ENCODE results near the gene PTBP1. TPM values are rescaled to one million over a fixed set of nuclear protein-coding genes. Genes with fewer than 3 reads are reported as not detected.

PTBP1 gene
- total and polyA plus RNA-seq, 2 of the 13 experiments (the other 11 are each of a cell fraction or from before 2014, with no cell fraction given), result 195 to 288 TPM

DNA sequence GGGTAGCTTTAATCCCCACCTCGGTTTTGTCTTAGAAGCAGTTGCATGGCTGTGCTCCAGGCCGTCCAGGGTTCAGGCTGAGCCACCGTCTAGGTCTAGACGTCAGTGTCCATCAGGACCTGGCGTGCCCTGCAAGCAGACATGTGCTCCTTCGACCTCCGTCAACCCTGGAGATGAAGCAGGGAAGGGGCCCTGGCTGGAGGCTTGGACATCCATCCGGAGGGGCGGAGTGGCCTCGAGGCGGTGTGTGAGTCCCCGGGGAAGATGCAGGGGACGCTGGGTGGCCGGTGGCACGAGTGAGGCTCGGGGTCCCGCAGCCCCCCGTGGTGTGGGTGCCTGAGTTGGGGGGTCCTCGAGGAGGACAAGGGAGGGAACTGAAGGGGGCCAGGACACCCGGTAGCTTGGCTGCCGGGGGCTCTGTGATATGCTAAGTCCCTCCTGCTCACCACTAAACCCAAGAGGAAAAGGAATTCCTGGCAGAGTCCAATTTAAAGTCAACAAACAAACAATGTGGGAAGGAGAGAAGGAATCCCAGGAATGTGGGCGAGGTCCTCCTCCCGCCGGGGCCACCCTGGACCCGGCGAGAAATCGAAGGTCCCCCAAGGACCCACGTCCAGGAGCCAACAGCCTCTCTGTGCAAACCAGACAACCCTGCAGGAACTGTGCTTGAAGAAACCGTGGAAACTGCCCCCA is 14.9 kb upstream of the PTBP1 start (continued):
- TF ChIP-seq, protein P1, sequence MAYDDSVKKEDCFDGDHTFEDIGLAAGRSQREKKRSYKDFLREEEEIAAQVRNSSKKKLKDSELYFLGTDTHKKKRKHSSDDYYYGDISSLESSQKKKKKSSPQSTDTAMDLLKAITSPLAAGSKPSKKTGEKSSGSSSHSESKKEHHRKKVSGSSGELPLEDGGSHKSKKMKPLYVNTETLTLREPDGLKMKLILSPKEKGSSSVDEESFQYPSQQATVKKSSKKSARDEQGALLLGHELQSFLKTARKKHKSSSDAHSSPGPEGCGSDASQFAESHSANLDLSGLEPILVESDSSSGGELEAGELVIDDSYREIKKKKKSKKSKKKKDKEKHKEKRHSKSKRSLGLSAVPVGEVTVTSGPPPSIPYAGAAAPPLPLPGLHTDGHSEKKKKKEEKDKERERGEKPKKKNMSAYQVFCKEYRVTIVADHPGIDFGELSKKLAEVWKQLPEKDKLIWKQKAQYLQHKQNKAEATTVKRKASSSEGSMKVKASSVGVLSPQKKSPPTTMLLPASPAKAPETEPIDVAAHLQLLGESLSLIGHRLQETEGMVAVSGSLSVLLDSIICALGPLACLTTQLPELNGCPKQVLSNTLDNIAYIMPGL (CRISPR knock-in tag; IDR thresholded peaks at IDR 0.05; ENCODE audit: borderline replicate concordance in 1 of 2, low read depth in 1 of 2), result peak in 1 of 2 experiments; percentile 28; a peak in 2 of 4 replicates
- TF ChIP-seq, protein P2, sequence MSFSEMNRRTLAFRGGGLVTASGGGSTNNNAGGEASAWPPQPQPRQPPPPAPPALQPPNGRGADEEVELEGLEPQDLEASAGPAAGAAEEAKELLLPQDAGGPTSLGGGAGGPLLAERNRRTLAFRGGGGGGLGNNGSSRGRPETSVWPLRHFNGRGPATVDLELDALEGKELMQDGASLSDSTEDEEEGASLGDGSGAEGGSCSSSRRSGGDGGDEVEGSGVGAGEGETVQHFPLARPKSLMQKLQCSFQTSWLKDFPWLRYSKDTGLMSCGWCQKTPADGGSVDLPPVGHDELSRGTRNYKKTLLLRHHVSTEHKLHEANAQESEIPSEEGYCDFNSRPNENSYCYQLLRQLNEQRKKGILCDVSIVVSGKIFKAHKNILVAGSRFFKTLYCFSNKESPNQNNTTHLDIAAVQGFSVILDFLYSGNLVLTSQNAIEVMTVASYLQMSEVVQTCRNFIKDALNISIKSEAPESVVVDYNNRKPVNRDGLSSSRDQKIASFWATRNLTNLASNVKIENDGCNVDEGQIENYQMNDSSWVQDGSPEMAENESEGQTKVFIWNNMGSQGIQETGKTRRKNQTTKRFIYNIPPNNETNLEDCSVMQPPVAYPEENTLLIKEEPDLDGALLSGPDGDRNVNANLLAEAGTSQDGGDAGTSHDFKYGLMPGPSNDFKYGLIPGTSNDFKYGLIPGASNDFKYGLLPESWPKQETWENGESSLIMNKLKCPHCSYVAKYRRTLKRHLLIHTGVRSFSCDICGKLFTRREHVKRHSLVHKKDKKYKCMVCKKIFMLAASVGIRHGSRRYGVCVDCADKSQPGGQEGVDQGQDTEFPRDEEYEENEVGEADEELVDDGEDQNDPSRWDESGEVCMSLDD (CRISPR knock-in tag; IDR thresholded peaks at IDR 0.05; ENCODE audit: borderline replicate concordance), result peak; percentile 45; the same call in 1 of the 2 replicates
- TF ChIP-seq MIER2 (CRISPR knock-in tag; IDR thresholded peaks at IDR 0.05), result no peak
- TF ChIP-seq, protein P3, sequence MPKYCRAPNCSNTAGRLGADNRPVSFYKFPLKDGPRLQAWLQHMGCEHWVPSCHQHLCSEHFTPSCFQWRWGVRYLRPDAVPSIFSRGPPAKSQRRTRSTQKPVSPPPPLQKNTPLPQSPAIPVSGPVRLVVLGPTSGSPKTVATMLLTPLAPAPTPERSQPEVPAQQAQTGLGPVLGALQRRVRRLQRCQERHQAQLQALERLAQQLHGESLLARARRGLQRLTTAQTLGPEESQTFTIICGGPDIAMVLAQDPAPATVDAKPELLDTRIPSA (CRISPR knock-in tag; IDR thresholded peaks at IDR 0.05; ENCODE audit: borderline replicate concordance), result no peak
- no peak for TF ChIP-seq MBD4 (IDR thresholded peaks at IDR 0.05; ENCODE audit: borderline replicate concordance, low read length)
- TF ChIP-seq RFXANK (CRISPR knock-in tag; IDR thresholded peaks at IDR 0.05), result no peak
- no peak for TF ChIP-seq POLR2AphosphoS5 (IDR thresholded peaks at IDR 0.05; ENCODE audit: low read depth, low read length)
- TF ChIP-seq ZNF567 (CRISPR knock-in tag; IDR thresholded peaks at IDR 0.05; ENCODE audit: borderline replicate concordance), result no peak
- peak; percentile 64; the same call in 1 of the 2 replicates for TF ChIP-seq GLI4 (CRISPR knock-in tag; IDR thresholded peaks at IDR 0.05; ENCODE audit: borderline replicate concordance)
- TF ChIP-seq ZNF737 (CRISPR knock-in tag; IDR thresholded peaks at IDR 0.05; ENCODE audit: borderline replicate concordance), result no peak
- TF ChIP-seq TCF7 (IDR thresholded peaks at IDR 0.05; ENCODE audit: low read depth), result no peak; the same call in 1 of the 2 replicates
- no peak for TF ChIP-seq MAFF (IDR thresholded peaks at IDR 0.05; ENCODE audit: low read depth, low read length)
- TF ChIP-seq NCOA5 (CRISPR knock-in tag; IDR thresholded peaks at IDR 0.05), result no peak
- TF ChIP-seq, protein P4, sequence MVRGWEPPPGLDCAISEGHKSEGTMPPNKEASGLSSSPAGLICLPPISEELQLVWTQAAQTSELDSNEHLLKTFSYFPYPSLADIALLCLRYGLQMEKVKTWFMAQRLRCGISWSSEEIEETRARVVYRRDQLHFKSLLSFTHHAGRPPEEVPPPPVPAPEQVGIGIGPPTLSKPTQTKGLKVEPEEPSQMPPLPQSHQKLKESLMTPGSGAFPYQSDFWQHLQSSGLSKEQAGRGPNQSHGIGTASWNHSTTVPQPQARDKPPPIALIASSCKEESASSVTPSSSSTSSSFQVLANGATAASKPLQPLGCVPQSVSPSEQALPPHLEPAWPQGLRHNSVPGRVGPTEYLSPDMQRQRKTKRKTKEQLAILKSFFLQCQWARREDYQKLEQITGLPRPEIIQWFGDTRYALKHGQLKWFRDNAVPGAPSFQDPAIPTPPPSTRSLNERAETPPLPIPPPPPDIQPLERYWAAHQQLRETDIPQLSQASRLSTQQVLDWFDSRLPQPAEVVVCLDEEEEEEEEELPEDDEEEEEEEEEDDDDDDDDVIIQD (CRISPR knock-in tag; IDR thresholded peaks at IDR 0.05; ENCODE audit: low read depth), result no peak
- TF ChIP-seq NFKB2 (CRISPR knock-in tag; IDR thresholded peaks at IDR 0.05; ENCODE audit: borderline replicate concordance), result no peak
- TF ChIP-seq, protein P5, sequence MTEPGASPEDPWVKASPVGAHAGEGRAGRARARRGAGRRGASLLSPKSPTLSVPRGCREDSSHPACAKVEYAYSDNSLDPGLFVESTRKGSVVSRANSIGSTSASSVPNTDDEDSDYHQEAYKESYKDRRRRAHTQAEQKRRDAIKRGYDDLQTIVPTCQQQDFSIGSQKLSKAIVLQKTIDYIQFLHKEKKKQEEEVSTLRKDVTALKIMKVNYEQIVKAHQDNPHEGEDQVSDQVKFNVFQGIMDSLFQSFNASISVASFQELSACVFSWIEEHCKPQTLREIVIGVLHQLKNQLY (CRISPR knock-in tag; IDR thresholded peaks at IDR 0.05), result 0 out of 2 replicates have a peak, but pooled peaks have one; percentile 20
- TF ChIP-seq ZNF333 (CRISPR knock-in tag; IDR thresholded peaks at IDR 0.05; ENCODE audit: borderline replicate concordance), result no peak
- no peak for TF ChIP-seq CHD2 (IDR thresholded peaks at IDR 0.05; ENCODE audit: low read depth, low read length)
- TF ChIP-seq ZNF432 (CRISPR knock-in tag; IDR thresholded peaks at IDR 0.05; ENCODE audit: borderline replicate concordance), result no peak
- no peak for TF ChIP-seq ZNF501 (CRISPR knock-in tag; IDR thresholded peaks at IDR 0.05)
- no peak for TF ChIP-seq ZNF558 (CRISPR knock-in tag; IDR thresholded peaks at IDR 0.05; ENCODE audit: borderline replicate concordance)
- TF ChIP-seq ZNF777 (CRISPR knock-in tag; IDR thresholded peaks at IDR 0.05), result peak; percentile 95
- TF ChIP-seq MXI1 (IDR thresholded peaks at IDR 0.05; ENCODE audit: borderline replicate concordance, low read depth, low read length), result peak; percentile 34; the same call in 1 of the 3 replicates
